Left hindlimb (tissue), 1 donor: ENCODE measurements around the gene SYT3.
A peak's percentile ranks its signal among the peaks of the same experiment; 100 is the strongest.

ENCODE experiments used
- DNase-seq: peaks from one replicate; pipeline ENCODE4 v3.0.0-alpha.2; 2018

Gene SYT3

DNA sequence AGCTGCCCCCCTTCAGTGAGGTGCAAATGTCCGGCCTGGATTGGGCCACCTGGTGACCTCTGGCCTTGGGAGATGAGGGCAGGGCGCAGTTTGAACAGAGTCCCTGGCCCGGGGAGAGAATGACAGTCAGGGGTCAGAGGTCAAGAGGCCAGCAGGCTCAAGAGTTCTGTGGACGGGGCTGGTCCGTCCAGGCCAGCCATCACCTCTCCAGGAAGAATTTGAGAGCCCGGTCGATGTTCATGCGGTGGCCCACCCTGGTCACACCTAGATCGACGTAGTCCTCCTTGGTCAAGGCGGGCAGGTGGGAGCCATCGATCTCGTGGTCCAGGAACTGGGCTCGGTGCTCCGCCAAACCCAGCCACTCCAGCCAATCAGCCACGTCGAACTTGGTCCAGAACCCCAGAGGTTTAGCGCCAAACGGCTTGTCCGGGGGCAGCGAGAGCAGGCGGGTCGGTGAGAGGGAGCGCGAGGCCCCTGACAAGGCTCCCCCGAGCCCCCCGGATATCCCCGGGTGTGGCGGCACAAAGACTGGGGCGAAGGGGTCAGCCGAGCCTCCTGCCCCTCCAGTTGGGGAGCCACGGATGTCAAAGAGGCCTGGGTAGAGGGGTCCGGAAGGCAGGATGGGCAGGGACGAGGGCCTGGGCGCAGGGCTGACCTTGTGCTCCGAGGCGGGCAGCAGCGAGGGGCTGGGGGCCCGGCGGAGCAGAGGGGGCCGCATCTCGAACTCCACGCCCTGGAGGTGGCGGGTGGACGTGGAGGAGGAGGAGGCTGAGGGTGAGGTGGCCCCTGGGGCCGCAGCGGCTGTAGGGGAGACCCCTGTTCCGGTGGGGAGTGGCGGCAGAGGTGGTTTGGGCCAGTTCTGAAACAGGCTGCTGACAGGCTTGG is 22.3 kb upstream of the SYT3 start:
- DNase-seq = no peak

DNA sequence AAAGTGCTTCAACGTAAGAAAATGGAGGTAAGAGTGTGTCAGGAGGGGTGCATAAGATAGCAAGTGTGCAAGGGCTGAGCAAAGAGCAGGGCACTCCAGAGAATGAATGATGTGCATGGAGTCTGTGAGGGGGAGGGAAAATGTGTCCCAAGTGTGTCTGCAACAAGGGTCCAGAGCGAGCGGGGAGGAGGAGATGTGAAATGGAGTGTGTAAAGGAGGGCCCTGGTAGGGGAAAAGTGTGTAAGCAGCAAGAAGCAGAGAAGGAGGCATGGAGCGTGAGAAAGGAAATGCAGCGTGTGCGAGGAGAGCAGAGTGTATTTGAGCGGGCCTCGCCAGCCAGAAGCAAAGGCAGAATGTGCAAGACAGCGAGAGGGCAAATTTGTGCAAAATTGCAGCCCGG is 21.3 kb upstream of the SYT3 start:
- no peak for DNase-seq

DNA sequence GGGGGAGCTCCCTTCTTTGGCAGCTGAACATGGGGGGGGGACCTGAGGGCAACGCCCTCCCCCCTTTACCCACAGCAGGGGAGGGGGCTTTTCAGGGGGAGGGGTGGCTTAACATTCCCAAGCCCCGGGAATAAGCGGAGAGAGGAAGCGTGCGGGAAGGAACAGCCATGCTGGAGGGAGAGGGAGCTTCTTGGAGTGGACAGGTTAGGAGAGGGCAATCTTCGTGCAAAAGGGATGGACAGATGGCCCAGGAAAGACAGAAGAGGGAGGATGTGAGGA is 20.3 kb upstream of the SYT3 start:
- DNase-seq = no peak

DNA sequence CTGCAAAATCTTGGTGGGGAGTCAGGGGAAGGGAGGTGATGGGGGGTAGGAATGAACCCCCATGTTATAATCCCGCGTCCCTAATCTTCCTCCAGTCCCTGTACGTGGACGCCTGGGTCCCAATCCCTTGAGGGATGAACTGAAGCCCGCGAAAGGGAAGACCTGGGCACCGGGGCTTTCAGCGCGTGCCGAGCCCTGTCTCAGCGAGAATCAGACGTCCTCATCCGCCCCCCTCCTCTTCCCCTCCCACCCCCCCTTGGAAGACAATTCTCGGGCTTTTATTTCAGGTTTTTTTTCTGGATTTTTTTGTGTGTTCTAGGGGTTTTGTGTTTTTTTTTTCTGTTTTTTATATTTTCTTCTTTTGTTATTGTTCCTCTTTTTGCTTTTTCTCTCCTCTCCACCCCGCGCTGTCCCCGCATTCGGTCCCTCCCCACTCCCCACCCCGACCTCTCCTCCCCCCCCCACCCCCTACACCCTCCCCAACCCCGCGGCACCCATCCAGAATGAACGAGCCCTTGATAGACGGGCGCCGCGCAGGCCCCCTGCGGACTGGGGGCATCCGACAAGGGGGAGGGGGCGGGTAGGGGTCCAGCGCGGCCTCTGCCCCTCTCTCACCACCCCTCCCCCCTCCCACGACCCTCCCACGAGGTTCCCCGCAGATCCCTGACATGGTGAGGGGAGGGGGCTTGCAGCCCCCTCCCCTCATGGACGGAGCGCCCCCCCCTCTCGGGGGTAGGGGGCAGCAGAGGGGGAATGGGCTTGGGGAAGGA is 19.8 kb upstream of the SYT3 start:
- DNase-seq = no peak

DNA sequence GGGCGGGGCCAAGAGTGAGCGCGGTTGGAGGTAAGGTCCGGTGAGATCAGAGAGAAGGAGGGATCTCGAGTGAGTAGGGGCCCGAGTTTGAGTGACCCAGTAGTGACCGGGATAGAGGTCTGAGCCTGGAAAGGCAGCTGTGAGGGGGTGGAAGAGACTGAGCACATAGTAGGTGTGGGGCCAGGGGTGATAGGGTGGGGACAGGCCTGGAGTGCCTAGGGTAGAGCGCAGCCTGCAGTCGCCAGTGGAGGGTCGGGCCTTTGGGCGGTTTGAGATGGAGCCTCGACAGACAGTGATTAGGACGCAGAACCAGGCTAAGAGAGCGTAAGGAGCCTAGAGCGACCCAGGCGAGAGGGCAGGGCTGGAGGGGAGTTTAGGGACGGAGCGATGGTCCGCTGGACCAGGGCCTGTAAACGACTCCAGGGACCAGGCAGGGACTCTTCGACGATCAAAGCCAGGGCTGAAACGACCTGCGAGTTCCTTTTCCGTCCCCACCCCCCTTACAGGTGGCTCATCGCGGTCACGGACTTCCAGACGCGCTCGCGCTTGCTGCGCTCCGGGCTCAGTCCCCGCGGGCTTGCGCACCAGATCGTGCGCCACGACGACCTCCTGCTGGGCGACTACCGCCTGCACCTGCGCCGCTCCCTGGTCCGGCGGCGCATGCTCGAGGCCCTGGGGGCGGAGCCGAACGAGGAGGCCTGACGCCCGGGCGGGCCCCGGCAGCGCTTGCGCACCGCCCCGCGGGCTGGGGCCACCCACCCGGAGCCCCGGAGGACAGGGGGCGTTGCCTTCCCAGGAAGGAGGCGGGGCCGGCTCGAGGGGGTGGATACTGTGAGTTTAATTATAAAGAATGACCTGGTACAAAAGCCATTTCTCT is 19.0 kb upstream of the SYT3 start:
- DNase-seq = peak; percentile 67

DNA sequence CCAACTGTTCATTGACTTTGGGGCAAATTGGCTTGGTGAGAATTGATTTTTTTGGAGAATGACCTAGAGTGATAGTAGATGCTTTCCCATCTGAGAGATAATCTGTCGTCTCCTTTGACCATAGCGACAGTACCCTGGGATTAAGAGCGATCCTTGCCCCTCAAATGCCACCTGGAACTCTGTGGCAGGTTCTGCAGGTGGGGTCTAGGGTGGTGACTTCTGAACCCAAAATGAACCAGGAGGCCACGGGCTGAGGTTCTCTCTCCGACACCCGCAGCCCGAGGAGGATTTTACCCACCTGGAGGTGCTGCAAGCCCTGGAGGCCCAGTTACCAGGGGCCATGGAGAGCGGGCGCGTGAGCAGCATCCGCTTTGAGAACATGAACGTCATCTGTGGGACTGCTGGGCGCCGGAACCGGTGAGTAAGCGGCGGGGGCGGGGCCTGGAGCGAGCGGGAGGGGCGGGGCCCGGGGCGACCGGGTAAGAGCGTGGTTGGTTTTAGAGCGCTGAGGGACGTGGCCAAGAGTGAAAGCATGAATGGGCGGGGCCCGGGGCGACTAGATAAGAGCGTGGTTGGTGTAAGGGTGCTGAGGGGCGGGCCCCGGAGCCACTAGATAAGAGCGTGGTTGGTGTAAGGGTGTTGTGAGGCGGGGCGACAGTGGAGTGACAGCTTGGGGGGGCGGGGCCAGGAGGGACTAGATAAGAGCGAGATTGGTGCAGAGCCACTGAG is 18.2 kb upstream of the SYT3 start:
- DNase-seq = peak; percentile 90

DNA sequence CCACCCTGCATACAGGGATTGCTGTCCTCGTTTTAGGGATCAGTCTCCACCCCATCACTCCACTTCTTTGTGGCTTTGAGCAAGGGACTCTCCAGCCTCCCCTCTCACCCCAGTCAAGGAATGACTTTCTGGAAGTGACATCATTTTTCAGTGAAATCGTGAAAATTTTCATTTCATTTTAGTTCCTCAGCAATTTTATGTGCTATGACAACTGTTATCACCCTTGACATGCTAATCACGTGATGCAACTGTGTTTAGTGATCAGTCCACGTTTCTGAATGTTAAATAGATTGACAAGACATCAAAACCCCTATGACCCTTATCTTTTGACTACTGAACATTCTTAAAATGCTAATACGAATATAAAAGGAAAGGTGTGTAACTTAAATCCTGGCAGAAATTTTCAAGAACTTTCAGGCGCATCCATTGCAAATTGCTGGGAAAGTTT is 17.6 kb upstream of the SYT3 start:
- DNase-seq = no peak

DNA sequence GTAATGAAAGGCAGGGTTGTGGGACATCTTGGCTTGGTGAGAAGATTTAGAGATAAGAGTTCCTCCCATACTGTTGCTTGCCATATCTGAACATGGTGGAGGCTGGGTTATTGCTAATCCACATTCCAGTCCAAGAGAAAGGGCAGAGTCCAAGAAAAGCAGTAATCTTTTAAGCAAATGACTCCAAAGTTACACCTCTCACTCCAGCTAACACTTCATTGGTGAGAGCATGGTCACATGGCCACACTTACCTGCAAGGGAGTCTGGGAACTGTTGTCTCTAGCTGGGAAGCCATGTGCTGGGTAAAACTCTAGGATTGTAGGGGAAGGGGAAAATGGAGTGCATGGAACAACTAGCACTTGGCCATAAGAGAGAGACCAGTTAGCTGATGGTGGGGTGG is 15.2 kb upstream of the SYT3 start:
- DNase-seq = no peak

DNA sequence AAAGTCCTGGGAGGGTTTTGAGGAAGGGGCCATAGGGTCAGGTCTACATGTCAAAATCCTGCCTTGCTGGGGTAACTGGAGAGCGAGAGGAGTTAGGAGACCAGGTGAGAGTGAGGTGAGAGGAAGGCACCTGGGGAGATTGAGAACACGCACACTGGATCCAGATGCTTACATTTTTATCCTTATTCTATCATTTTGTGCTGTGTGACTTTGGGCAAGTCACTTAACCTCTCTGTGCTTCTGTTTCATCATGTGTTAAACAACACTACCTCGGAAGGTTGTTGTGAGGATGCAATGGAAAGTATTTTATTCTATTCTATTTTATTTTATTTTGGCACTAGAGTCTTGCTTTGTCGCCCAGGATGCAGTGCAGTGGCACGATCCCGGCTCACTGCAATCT is 13.0 kb upstream of the SYT3 start:
- no peak for DNase-seq

DNA sequence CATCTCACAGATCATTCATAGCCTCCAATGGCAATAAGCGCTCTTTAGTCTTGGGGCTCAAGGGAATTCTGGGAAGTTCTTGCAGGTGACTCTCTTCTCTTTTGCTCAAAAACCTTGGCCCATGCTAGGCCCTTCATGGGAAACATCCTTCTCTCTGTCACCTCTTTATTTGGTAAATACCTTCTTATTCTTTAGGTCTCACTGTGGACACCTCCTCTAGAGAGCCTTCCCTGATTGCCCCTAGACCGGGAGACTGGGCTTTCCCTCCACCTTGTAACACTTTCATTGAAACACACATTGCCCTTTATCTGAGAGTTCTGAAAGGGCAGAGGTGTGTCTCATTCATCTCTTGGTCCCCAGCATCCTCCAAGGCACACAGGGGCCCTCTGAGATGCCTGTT is 11.5 kb upstream of the SYT3 start:
- no peak for DNase-seq

DNA sequence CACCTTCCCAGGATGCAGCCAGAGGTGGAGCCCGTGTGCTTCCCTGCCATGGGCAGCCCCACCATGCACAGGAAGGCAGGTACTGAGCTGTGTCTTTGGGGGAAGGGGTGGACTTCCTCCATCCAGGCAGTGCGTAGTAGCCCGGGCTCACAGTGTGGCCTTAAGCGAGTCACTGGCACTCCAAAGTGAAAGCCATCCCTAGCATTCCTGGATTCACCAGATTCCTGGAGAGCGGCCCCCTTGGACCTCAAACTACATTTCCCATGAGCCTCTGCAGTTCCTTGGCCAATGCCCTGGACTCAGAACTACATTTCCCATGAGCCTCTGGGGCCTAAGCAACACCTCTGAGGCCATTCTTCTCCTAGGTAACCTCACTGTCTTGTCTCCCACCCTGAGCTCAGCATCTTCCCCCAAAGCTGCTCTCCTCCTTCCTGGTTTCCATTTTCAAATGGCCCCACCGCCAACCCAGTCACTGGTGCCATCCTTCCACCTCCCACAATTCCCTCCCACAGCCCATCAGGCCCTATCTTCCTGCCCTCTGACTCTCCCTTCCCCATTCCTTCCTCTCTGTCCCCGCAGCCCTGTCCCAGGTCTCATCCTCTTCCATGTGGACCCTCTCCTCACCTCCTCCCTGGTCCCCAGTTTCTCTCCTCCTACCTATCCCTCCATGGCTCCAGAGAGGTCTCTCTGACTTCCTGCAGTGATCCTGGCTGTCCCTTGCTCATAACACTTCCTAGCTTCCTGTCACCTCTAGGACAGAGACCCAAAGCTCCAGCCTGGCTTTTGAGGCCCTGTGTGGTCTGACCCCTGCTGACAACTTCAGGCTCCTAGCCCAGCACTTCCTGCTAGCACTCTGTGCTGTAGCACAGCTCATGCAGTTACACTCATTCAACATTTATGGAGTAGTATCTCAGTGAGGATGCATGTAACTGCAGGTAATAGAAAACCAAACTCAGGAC is 10.0 kb upstream of the SYT3 start, which contains the start of gene C19orf81:
C19orf81 (plus strand) TSS at position 13 of the 959 bp plus-strand sequence; CDS start at position 13, 0 bp downstream.
- DNase-seq = no peak

DNA sequence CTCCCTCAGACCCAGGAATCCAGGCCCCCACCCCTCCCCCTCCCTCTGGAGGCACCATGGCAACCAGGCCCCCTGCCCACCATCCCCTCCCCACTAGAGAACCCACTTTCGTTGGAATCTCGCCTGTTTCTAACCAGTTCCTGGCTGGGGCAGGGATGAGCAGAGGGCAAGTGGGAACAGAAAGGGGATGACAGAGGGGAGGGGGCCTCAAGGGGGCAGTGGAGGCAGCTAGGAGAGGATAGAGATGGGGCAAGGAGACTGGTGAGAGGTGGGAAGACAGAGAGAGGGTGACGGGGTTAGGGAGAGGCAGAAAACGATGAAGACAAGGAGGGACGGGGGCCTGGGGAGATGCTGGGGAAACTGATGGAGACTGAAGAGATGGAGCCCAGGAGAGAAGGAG is 9.0 kb upstream of the SYT3 start:
- DNase-seq = no peak

DNA sequence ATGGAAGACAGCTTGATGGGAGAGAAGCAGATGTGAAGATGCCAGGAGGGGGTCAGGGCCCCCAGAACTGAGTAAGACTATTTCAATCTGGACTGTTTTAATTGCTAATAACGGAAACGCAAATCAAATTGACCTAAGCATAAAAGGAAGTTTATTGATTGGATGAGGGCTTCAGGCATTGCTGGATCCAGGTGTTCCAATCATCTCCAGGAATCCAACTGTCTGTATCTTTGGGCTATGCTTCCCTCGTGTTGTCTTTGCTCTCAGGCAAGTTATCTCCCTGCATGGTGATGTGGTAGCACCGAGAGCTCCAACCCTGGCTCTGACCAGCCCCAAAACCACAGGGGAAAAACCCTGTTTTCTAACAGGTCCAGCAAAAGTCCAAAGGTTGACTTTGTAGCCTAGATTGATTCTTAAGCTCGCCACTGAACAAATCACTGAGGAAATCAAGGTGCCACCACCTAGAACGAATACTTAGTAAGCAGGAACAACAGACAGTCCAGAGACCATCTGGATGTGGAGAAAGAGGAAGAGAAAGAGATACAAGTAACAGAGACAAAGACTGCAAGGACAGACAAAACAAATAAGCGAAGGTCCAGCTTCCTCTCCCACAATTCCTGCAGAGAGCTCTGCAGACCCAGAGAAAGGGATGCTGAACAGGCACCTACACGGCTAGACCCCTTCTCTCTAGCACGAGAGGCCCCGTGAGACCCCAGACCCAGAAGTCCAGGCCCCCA is 8.4 kb upstream of the SYT3 start:
- DNase-seq = no peak

DNA sequence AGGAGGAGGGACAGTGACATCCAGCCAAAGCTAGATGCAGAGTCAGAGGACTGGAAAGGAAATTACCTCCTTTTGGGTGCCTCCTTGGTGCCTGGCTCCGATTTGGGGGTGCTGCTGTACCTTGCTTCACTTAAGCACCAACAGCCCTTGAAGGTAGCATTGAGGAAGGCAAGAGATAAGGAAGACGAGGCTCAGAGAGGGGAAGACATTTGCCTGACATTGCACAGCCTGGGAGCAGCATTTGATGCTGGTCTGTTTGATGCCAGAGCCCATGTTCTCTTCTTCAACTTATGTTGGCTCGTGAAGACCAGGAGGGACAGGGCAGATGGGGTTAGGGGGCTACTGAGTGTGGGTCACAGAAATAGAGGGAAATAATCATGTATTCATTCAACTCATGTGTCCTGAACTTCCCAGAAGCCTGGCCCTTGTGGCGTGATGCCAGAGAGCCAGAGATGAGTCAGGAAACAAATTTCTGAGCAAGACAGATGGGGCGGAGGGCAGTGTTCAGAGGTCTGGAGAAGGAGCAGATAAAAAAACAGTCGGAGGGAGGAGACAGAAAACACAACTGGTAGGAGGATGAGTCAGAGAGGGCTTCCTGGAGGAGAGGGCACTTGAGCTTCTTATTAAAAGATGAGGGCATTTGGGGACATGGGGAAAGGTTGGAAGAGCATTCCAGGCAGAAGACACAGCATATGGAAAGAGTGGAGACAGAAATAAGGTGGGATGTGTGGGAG is 6.6 kb upstream of the SYT3 start:
- no peak for DNase-seq

DNA sequence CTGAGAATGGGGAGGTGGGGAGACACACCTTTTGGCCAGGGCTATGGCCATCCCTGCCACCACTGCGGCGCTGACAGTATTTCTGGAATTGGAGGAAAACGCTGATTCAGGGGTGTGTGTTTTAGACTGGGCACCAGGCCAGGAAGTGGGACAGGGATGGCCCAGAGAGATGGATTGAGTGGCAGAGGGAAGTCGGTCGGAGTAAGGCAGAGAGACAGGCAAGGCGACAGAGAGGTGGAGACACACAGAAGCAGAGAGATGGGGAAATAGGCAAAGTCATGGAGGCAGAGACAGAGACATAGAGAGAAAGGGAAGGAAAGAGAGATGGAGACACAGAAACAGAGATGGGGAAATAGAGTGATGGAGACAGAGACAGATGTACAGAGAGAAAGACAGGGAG is 5.4 kb upstream of the SYT3 start:
- DNase-seq = no peak

DNA sequence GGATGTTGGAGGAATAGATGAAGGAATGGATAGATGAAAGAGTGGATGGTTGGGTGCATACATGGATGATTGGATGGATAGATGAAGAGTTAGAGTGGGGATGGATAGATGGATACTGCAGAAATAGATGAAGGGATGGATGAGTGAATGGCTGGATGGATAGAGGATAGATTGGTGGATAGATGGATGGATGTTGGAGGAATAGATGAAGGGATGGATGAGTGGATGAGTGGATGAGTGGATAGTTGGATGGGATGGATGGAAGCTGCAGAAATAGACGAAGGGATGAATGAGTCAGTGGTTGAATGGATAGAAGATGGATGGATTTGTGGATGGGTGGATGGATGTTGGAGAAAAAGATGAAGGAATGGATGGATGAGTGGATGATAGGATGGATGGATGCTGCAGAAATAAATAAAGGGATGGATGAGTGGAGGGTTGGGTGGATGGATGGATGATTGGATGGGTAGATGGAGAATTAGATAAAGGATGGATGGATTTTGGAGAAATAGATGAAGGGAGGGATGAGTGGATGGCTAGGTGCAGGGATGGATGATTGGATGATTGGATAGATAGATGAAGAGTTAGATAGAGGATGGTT is 4.7 kb upstream of the SYT3 start:
- DNase-seq = no peak

DNA sequence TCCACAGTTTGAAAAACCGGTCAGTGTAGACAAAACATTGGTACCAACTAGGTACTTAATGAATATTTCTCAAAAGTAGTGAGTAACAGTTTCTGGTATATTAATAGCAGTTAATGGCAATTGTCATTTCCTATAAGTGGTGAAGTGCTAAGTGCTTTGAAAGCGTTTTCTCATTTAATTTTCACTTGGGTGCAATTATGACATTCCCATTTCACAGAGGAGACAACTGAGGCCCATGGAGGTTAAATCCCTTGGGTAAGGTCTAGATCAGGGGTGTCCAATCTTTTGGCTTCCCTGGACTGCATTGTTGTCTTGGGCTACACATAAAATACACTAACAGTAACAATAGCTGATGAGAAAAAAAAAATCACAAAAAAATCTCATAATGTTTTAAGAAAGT is 687 bp upstream of the SYT3 start:
- no peak for DNase-seq

DNA sequence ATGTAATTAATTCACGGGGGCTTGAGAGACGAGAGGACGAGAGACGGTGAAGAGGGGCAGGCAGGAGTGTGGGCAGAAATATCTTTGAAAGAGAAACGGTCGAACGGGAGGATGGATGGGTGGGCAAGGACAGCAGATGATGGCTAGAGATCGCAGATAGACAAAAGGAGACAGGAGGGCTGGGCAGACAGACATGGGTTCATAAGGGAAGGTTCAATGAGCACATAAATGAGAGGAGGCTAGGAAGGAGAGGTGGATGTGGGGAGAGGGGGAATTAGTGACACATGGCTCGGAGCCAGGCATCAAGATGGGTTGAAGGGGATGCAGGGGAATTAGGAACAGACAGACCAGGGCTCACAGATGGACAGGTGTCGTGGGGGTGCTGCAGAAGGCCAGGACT is 1.1 kb downstream of the SYT3 start:
- DNase-seq = no peak

DNA sequence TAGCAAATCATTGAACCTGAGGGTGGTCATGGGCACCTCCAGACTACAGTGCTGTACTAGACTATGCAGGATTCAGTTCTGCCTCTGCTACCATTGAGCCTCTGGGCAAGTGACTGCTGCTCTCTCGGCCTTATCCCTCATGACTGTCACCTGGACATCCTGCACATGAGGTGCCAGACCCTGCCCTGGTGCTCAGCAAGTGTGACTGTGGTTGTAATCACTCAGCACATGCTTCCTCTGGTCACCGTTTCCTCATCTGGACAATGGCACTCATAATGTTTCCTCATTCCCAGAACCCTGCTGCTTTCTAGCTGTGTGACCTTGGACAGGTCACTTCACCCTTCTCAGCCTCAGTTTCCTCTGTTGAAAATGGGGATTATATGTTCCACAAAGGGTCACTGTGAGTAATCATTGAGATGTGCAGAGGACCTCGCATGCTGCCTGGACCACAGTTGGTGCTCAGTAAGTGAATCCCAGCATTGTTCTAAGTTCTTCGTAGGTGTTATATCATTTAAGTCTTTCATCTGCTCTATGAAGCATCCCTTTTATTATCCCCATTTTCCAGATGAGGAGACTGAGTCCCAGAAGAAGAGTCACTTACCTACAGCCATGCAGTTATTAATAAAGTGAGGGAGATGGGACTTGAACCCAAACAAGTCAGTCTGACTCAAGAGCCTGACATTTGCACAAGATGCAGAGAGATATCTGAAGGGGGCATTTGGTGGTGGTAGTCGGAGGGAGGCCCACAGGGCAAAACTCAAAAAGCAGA is 3.2 kb downstream of the SYT3 start:
- no peak for DNase-seq
